ENCODE data around the gene SUCO. TPM values are rescaled to one million over a fixed set of nuclear protein-coding genes. Genes with fewer than 3 reads are reported as not detected.

SUCO gene
- polyA plus RNA-seq, 2 of the 4 experiments (the other 2 are of a cell fraction), result 10.3 to 21.8 TPM

DNA sequence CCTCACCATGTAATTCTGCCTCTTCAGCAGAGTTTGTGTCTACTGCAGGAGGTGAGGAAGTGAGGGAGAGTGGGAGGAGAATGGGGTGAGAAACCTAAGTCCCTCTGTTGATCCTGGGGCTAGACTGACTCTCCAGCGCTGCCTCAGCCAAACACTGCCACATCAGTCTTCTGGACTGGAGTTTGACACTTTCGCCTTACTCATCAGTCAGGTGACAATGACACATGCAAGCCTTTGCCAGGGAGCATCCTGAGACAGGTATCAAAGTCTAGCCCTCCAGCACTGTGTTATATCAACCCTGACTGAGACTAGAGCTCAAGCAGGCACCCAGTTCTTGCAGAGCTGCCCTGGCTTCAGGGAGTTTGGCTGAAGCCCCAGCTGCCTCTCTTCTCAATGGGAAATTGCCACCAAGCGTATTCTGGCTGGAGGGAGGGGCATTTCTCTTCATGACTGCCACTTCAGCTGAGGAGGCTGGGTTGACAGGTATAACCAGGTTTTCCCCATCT, 33.3 kb upstream of the SUCO start:
- ATAC-seq, result peak; percentile 84 to 88
- no peaks in the 10 kb centered on the region for H3K9me3 ChIP-seq
- peak overlapping the region; percentile 39 for H3K4me2 ChIP-seq
- ChIA-PET CTCF (no interaction called here), POLR2A (interaction anchor here (0.7 kb wide), 1 partner anchor 33 kb away, joined by 3 read pairs; the partner anchor contains the start of gene SUCO)
- H3K27ac ChIP-seq, result peak overlapping the region in 1 of 2 experiments; percentile 23; a peak in 1 of 6 replicates
- DNase-seq (ENCODE audit: low read depth in 1 of 2, low spot score in 1 of 2), result peak; percentile 38 to 56
- 65% methylated on average over 3 of the region's 3 CpGs for WGBS (ENCODE audit: missing lambda C conversion rate)
- no peak for TF ChIP-seq FOSB (CRISPR knock-in tag; IDR thresholded peaks at IDR 0.05)
- no peak for TF ChIP-seq HEYL (CRISPR knock-in tag; IDR thresholded peaks at IDR 0.05)
- TF ChIP-seq JUNB (IDR thresholded peaks at IDR 0.05), result 0 out of 2 replicates have a peak, but pooled peaks have one; percentile 17
- no peak for TF ChIP-seq KDM1A (IDR thresholded peaks at IDR 0.05; ENCODE audit: low read depth)
- TF ChIP-seq RAD21 (conservative IDR thresholded peaks at IDR 0.05 in 1 of 2, IDR thresholded peaks at IDR 0.05 in 1 of 2), result no peak
- no peak for TF ChIP-seq CEBPB (IDR thresholded peaks at IDR 0.05)
- TF ChIP-seq, protein P1, sequence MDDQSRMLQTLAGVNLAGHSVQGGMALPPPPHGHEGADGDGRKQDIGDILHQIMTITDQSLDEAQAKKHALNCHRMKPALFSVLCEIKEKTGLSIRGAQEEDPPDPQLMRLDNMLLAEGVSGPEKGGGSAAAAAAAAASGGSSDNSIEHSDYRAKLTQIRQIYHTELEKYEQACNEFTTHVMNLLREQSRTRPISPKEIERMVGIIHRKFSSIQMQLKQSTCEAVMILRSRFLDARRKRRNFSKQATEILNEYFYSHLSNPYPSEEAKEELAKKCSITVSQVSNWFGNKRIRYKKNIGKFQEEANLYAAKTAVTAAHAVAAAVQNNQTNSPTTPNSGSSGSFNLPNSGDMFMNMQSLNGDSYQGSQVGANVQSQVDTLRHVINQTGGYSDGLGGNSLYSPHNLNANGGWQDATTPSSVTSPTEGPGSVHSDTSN (IDR thresholded peaks at IDR 0.05), result no peak
- no peak for TF ChIP-seq FOXS1 (CRISPR knock-in tag; IDR thresholded peaks at IDR 0.05)
- TF ChIP-seq HOXA7 (CRISPR knock-in tag; IDR thresholded peaks at IDR 0.05), result no peak
- TF ChIP-seq FOSL2 (IDR thresholded peaks at IDR 0.05), result 0 out of 2 replicates have a peak, but pooled peaks have one; percentile 21
- peak; percentile 60 for TF ChIP-seq FOSL2 (CRISPR knock-in tag; IDR thresholded peaks at IDR 0.05)
- TF ChIP-seq, protein P2, sequence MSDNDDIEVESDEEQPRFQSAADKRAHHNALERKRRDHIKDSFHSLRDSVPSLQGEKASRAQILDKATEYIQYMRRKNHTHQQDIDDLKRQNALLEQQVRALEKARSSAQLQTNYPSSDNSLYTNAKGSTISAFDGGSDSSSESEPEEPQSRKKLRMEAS (IDR thresholded peaks at IDR 0.05), result no peak
- TF ChIP-seq TFCP2L1 (CRISPR knock-in tag; IDR thresholded peaks at IDR 0.05), result no peak
- TF ChIP-seq, protein P3, sequence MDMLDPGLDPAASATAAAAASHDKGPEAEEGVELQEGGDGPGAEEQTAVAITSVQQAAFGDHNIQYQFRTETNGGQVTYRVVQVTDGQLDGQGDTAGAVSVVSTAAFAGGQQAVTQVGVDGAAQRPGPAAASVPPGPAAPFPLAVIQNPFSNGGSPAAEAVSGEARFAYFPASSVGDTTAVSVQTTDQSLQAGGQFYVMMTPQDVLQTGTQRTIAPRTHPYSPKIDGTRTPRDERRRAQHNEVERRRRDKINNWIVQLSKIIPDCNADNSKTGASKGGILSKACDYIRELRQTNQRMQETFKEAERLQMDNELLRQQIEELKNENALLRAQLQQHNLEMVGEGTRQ (IDR thresholded peaks at IDR 0.05), result no peak
- TF ChIP-seq ESRRA (IDR thresholded peaks at IDR 0.05; ENCODE audit: borderline replicate concordance, low read length), result no peak
- TF ChIP-seq, protein P4, sequence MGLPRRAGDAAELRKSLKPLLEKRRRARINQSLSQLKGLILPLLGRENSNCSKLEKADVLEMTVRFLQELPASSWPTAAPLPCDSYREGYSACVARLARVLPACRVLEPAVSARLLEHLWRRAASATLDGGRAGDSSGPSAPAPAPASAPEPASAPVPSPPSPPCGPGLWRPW (IDR thresholded peaks at IDR 0.05), result no peak
- no peak for TF ChIP-seq RCOR1 (IDR thresholded peaks at IDR 0.05; ENCODE audit: low read depth, low read length)
- no peak for TF ChIP-seq NR3C1 (IDR thresholded peaks at IDR 0.05)
- TF ChIP-seq KDM5A (IDR thresholded peaks at IDR 0.05), result no peak
- no peak for TF ChIP-seq SREBF2 (IDR thresholded peaks at IDR 0.05)
- no peak for TF ChIP-seq SMC3 (IDR thresholded peaks at IDR 0.05)
- no peak for TF ChIP-seq RARB (CRISPR knock-in tag; IDR thresholded peaks at IDR 0.05)
- peak; percentile 64 for TF ChIP-seq MAFK (IDR thresholded peaks at IDR 0.05; ENCODE audit: partially characterized antibody)
- no peak for TF ChIP-seq CHD4 (IDR thresholded peaks at IDR 0.05; ENCODE audit: borderline replicate concordance)
- TF ChIP-seq, protein P5, sequence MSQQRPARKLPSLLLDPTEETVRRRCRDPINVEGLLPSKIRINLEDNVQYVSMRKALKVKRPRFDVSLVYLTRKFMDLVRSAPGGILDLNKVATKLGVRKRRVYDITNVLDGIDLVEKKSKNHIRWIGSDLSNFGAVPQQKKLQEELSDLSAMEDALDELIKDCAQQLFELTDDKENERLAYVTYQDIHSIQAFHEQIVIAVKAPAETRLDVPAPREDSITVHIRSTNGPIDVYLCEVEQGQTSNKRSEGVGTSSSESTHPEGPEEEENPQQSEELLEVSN (IDR thresholded peaks at IDR 0.05; ENCODE audit: borderline replicate concordance, low read depth), result no peak
- no peak for TF ChIP-seq HOXB13 (CRISPR knock-in tag; IDR thresholded peaks at IDR 0.05; ENCODE audit: low read depth)
- no peak for TF ChIP-seq ZC3H11A (IDR thresholded peaks at IDR 0.05)
- no peak for FAIRE-seq
- H3K4me1 ChIP-seq, result peaks cover 18% of the 10 kb centered on the region
- H3K4me3 ChIP-seq, result no peak overlapping the region

DNA sequence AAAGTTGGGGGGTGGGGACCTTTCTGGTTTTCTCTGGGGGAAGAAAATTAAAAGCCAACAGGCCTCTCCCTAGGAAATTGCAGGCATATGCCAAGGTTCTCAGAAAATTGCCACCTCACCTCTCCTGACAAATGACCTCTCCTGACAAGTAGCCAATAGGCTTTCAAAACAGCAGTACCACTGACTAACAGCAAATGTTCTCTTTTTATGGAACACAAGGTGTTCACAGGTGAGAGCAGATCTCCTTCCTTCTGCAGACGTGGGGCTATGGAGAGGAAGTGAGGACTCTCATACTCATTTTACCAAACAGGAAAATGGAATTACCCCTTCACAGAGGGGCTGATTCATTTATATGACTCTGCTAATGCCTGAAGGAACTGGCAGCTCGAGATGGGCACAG, 32.7 kb upstream of the SUCO start:
- H3K9me3 ChIP-seq, result no peaks in the 10 kb centered on the region
- ChIA-PET POLR2A (interaction anchor here (0.7 kb wide), 1 partner anchor 33 kb away, joined by 3 read pairs; the partner anchor contains the start of gene SUCO), CTCF (no interaction called here)
- TF ChIP-seq TFCP2L1 (CRISPR knock-in tag; IDR thresholded peaks at IDR 0.05) (no peak), RNF2 (IDR thresholded peaks at IDR 0.05; ENCODE audit: borderline replicate concordance, low read depth) (no peak), ZSCAN20 (CRISPR knock-in tag; IDR thresholded peaks at IDR 0.05) (no peak), MAZ (IDR thresholded peaks at IDR 0.05; ENCODE audit: borderline replicate concordance, low read depth, low read length) (no peak)
- FAIRE-seq (no peak), DNase-seq (ENCODE audit: low read depth in 1 of 2, low spot score in 1 of 2) (no peak), ATAC-seq (no peak)
- H3K27ac ChIP-seq, result peak overlapping the region in 1 of 2 experiments; percentile 23; a peak in 1 of 6 replicates
- H3K4me2 ChIP-seq, result peak overlapping the region; percentile 39
- 62% methylated on average over 2 of the region's 2 CpGs for WGBS (ENCODE audit: missing lambda C conversion rate)
- H3K4me3 ChIP-seq, result no peak overlapping the region
- H3K4me1 ChIP-seq, result peaks cover 18% of the 10 kb centered on the region

Measured in A549 (cell line).